Transverse colon (tissue), 4 donors: ENCODE measurements around the gene HDAC9. TPM values are rescaled to one million over a fixed set of nuclear protein-coding genes. Genes with fewer than 3 reads are reported as not detected.
A peak's percentile ranks its signal among the peaks of the same experiment; 100 is the strongest.
"Not testable (repeated sequence)": the region's sequence is repeated elsewhere in the genome, so short reads cannot be mapped to it uniquely, and the experiment has no call there.

Source experiments
- DNase-seq: peaks from one replicate; pipeline ENCODE4 v3.0.0-alpha.2; 2019
- H3K27ac ChIP-seq, 4 donors: fragments of 200-600 bp; sonication (generic); 2 replicates each; pipeline ENCODE4 v1.5.1; 2016 to 2018; ENCODE audit warnings: inconsistent platforms in 4 of 4
- H3K27me3 ChIP-seq: fragments of 200-600 bp; sonication (generic); 2 replicates; pipeline ENCODE4 v1.5.1; 2017; ENCODE audit warnings: inconsistent platforms
- H3K36me3 ChIP-seq, 4 donors: fragments of 200-600 bp; sonication (generic); 2 replicates each; pipeline ENCODE4 v1.5.1; 2017 to 2019; ENCODE audit warnings: inconsistent platforms in 4 of 4
- H3K4me1 ChIP-seq, 4 donors: fragments of 200-600 bp; sonication (generic); 2 replicates each; pipeline ENCODE4 v1.5.1; 2017 to 2020; ENCODE audit warnings: inconsistent platforms in 4 of 4
- H3K4me3 ChIP-seq, 4 donors: fragments of 200-600 bp; sonication (generic); 1 replicate in 1 of 4; 2 replicates in 3 of 4; pipeline versions ENCODE4 v1.5.1 to v1.6.1; 2017 to 2019; ENCODE audit warnings: inconsistent platforms in 4 of 4
- H3K9me3 ChIP-seq, 2 donors: fragments of 200-600 bp; sonication (generic); 2 replicates each; pipeline ENCODE4 v1.5.1; 2017 to 2019; ENCODE audit warnings: inconsistent platforms in 2 of 2
- CTCF ChIP-seq, 5 experiments: fragments of 200-600 bp in 3 of 5; fragments of 450-650 bp in 2 of 5; sonication (generic) in 3 of 5; IDR thresholded peaks; 1 replicate in 2 of 5; 2 replicates in 3 of 5; pipeline ENCODE4 v1.5.1; 2016 to 2017; ENCODE audit warnings: antibody characterized with exemption in 5 of 5, inconsistent platforms in 3 of 5, mild to moderate bottlenecking in 2 of 5, moderate library complexity in 1 of 5
- EP300 ChIP-seq: sonication (generic); formaldehyde crosslinking; IDR thresholded peaks from one replicate; pipeline ENCODE4 v1.6.1; 2017; ENCODE audit warnings: antibody characterized with exemption, low read depth
- POLR2A ChIP-seq: fragments of 450-650 bp; IDR thresholded peaks from one replicate; pipeline ENCODE4 v1.6.1; 2016; ENCODE audit warnings: antibody characterized with exemption, mild to moderate bottlenecking, moderate library complexity
- POLR2AphosphoS5 ChIP-seq, 3 donors: sonication (generic); formaldehyde crosslinking; IDR thresholded peaks; one replicate each; pipeline ENCODE4 v1.6.1; 2016; ENCODE audit warnings: antibody characterized with exemption in 3 of 3
- WGBS, 2 donors: methylation state at CpG; one replicate each; pipeline ENCODE4 v1.1.5; 2018; ENCODE audit warnings: low coverage in 1 of 2; 5-methylcytosine and 5-hydroxymethylcytosine counted together
- in situ Hi-C, 4 donors: fragments of 200-750 bp; cut with MboI; loops; one replicate each; pipeline versions ENCODE4 v1.15.0 to v1.15.1; 2017; ENCODE audit warnings: low sequenced_read_pairs in 3 of 4, low pct_ligation_motif_present in 1 of 4, low pct_unique_long_range_greater_than_20kb in 1 of 4
- intact Hi-C: fragments of 100-400 bp; cut with DNase I; formaldehyde crosslinking; loops from one replicate; pipeline ENCODE4 v1.15.1; 2023; ENCODE audit warnings: low total_unique reads
- total RNA-seq, 4 donors: library from RNA; depleted of rRNA; stranded (reverse); fragments of >200 nt; gene quantifications; one replicate each; pipeline ENCODE4 v1.1.0, GENCODE V29; 2016

The HDAC9 gene
- total RNA-seq, 4 donors from 2014 or later = 6.0 to 47.5 (median 33.7) TPM

GRCh38 chr7:19023477-19023876, 527.9 kb downstream of the HDAC9 start:
- in situ Hi-C loops = no loop called here
- intact Hi-C loops = no loop called here
- Histone ChIP-seq H3K27ac (no peak overlapping the region), H3K4me1 (no peaks in the 10 kb centered on the region), H3K27me3 (no peaks in the 10 kb centered on the region), H3K4me3 (no peak overlapping the region), H3K9me3 (no peaks in the 10 kb centered on the region), H3K36me3 (no peaks in the 10 kb centered on the region)
- TF ChIP-seq CTCF (IDR thresholded peaks at IDR 0.05) (no peak), POLR2AphosphoS5 (IDR thresholded peaks at IDR 0.05) (no peak), POLR2A (no peak), EP300 (no peak)
- 88% methylated on average over 3 of the region's 3 CpGs; no CpG with 5 or more reads in 1 of the 2 donors for WGBS, 2 donors
- no peak for DNase-seq

GRCh38 chr7:19024261-19024660, 528.7 kb downstream of the HDAC9 start:
- intact Hi-C loops (no loop called here), in situ Hi-C loops (no loop called here)
- Histone ChIP-seq H3K4me1 (no peaks in the 10 kb centered on the region), H3K36me3 (no peaks in the 10 kb centered on the region), H3K9me3 (no peaks in the 10 kb centered on the region), H3K27ac (no peak overlapping the region), H3K4me3 (no peak overlapping the region), H3K27me3 (no peaks in the 10 kb centered on the region)
- TF ChIP-seq POLR2AphosphoS5 (IDR thresholded peaks at IDR 0.05) (no peak), EP300 (no peak), CTCF (IDR thresholded peaks at IDR 0.05) (no peak), POLR2A (no peak)
- DNase-seq = no peak
- WGBS, 2 donors = 43 to 76% methylated on average over 4 of the region's 4 CpGs

GRCh38 chr7:19026888-19027287, 531.3 kb downstream of the HDAC9 start:
- 40 to 54% methylated on average over 1 of the region's 1 CpG for WGBS, 2 donors
- Histone ChIP-seq H3K9me3 (no peaks in the 10 kb centered on the region), H3K27me3 (no peaks in the 10 kb centered on the region), H3K27ac (no peak overlapping the region), H3K4me3 (no peak overlapping the region), H3K4me1 (no peaks in the 10 kb centered on the region), H3K36me3 (no peaks in the 10 kb centered on the region)
- intact Hi-C loops = no loop called here
- TF ChIP-seq POLR2AphosphoS5 (IDR thresholded peaks at IDR 0.05) (no peak), EP300 (no peak)
- no peak for DNase-seq
- in situ Hi-C loops = no loop called here

- in situ Hi-C loops = no loop called here
- no peaks in the 10 kb centered on the region for H3K9me3 ChIP-seq
- no peaks in the 10 kb centered on the region for H3K4me1 ChIP-seq
- no peaks in the 10 kb centered on the region for H3K27me3 ChIP-seq
- intact Hi-C loops = no loop called here
- WGBS, 2 donors = 33 to 64% methylated on average over 1 to 2 of the region's 2 CpGs
- DNase-seq = no peak
- no peak for TF ChIP-seq EP300
- no peaks in the 10 kb centered on the region for H3K36me3 ChIP-seq
- no peak overlapping the region for H3K27ac ChIP-seq
- no peak overlapping the region for H3K4me3 ChIP-seq
Measured at GRCh38 chr7:19030281-19030680, 534.7 kb downstream of the HDAC9 start.

- H3K27ac ChIP-seq, intact Hi-C loops, DNase-seq, H3K36me3 ChIP-seq, H3K4me3 ChIP-seq, H3K9me3 ChIP-seq, H3K27me3 ChIP-seq, H3K4me1 ChIP-seq, in situ Hi-C loops: not testable (repeated sequence)
- 69 to 77% methylated on average over 3 of the region's 3 CpGs for WGBS, 2 donors
Measured at GRCh38 chr7:19032942-19033341, 537.4 kb downstream of the HDAC9 start.

GRCh38 chr7:19051767-19052375, 556.3 kb downstream of the HDAC9 start:
- 57 to 67% methylated on average over 5 to 7 of the region's 7 CpGs for WGBS, 2 donors
- in situ Hi-C loops (loop anchor here in 1 of 4 donors (25.0 kb wide), 1 partner anchor 715 kb away; no protein-coding TSS in a partner anchor), intact Hi-C loops (no loop called here)
- H3K4me3 ChIP-seq = no peak overlapping the region
- H3K4me1 ChIP-seq = no peaks in the 10 kb centered on the region
- no peak overlapping the region for H3K27ac ChIP-seq
- DNase-seq = peak; percentile 18
- H3K27me3 ChIP-seq = no peaks in the 10 kb centered on the region
- no peaks in the 10 kb centered on the region for H3K36me3 ChIP-seq
- peak; percentile 55 to 77 (median 58) for TF ChIP-seq CTCF (IDR thresholded peaks at IDR 0.05)
- TF ChIP-seq EP300 = no peak
- H3K9me3 ChIP-seq = no peaks in the 10 kb centered on the region
